ENCODE measurements around the gene AKAP7.

DNA sequence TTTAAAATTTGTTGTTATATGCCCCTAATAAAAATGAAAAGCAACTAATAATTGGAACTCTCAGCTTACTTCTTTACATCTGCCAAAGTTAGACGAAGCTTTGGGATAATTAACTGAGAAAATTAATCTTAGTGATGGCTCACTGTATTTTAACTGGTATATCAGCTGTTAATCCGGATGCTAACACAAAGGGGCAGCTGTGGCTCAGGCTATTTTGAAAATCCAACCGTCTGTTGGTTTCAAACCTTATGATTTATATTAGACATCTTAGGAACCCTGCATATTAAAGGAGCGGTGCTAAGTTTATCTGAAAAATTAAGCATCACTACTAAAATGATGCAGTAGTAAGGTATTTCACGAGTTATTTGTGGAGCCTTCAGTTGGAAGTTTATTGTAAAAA lies 96.6 kb downstream of the AKAP7 start:
- TF ChIP-seq CHD2 (IDR thresholded peaks at IDR 0.05; ENCODE audit: low read length, partially characterized antibody) (no peak), POLR2A (IDR thresholded peaks at IDR 0.05; ENCODE audit: low read length) (no peak), CTCF (IDR thresholded peaks at IDR 0.05) (no peak), SMC3 (IDR thresholded peaks at IDR 0.05) (no peak), RFX5 (IDR thresholded peaks at IDR 0.05) (no peak), EP300 (IDR thresholded peaks at IDR 0.05) (no peak), KDM1A (IDR thresholded peaks at IDR 0.05; ENCODE audit: low read depth) (no peak), ESRRA (IDR thresholded peaks at IDR 0.05; ENCODE audit: borderline replicate concordance, low read length) (no peak), TP53 (CRISPR knock-in tag; IDR thresholded peaks at IDR 0.05) (no peak), NR3C1 (IDR thresholded peaks at IDR 0.05) (no peak), PHF8 (IDR thresholded peaks at IDR 0.05; ENCODE audit: borderline replicate concordance, low read depth) (no peak)
- TF ChIP-seq, protein P1, sequence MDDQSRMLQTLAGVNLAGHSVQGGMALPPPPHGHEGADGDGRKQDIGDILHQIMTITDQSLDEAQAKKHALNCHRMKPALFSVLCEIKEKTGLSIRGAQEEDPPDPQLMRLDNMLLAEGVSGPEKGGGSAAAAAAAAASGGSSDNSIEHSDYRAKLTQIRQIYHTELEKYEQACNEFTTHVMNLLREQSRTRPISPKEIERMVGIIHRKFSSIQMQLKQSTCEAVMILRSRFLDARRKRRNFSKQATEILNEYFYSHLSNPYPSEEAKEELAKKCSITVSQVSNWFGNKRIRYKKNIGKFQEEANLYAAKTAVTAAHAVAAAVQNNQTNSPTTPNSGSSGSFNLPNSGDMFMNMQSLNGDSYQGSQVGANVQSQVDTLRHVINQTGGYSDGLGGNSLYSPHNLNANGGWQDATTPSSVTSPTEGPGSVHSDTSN (IDR thresholded peaks at IDR 0.05): no peak
- TF ChIP-seq, protein P2, sequence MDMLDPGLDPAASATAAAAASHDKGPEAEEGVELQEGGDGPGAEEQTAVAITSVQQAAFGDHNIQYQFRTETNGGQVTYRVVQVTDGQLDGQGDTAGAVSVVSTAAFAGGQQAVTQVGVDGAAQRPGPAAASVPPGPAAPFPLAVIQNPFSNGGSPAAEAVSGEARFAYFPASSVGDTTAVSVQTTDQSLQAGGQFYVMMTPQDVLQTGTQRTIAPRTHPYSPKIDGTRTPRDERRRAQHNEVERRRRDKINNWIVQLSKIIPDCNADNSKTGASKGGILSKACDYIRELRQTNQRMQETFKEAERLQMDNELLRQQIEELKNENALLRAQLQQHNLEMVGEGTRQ (IDR thresholded peaks at IDR 0.05): no peak
- TF ChIP-seq, protein P3, sequence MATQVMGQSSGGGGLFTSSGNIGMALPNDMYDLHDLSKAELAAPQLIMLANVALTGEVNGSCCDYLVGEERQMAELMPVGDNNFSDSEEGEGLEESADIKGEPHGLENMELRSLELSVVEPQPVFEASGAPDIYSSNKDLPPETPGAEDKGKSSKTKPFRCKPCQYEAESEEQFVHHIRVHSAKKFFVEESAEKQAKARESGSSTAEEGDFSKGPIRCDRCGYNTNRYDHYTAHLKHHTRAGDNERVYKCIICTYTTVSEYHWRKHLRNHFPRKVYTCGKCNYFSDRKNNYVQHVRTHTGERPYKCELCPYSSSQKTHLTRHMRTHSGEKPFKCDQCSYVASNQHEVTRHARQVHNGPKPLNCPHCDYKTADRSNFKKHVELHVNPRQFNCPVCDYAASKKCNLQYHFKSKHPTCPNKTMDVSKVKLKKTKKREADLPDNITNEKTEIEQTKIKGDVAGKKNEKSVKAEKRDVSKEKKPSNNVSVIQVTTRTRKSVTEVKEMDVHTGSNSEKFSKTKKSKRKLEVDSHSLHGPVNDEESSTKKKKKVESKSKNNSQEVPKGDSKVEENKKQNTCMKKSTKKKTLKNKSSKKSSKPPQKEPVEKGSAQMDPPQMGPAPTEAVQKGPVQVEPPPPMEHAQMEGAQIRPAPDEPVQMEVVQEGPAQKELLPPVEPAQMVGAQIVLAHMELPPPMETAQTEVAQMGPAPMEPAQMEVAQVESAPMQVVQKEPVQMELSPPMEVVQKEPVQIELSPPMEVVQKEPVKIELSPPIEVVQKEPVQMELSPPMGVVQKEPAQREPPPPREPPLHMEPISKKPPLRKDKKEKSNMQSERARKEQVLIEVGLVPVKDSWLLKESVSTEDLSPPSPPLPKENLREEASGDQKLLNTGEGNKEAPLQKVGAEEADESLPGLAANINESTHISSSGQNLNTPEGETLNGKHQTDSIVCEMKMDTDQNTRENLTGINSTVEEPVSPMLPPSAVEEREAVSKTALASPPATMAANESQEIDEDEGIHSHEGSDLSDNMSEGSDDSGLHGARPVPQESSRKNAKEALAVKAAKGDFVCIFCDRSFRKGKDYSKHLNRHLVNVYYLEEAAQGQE (IDR thresholded peaks at IDR 0.05): no peak
